ENCODE measurements around the gene DNAJB2.
"Not testable (repeated sequence)": the region's sequence is repeated elsewhere in the genome, so short reads cannot be mapped to it uniquely, and the experiment has no call there.

Gene DNAJB2

DNA sequence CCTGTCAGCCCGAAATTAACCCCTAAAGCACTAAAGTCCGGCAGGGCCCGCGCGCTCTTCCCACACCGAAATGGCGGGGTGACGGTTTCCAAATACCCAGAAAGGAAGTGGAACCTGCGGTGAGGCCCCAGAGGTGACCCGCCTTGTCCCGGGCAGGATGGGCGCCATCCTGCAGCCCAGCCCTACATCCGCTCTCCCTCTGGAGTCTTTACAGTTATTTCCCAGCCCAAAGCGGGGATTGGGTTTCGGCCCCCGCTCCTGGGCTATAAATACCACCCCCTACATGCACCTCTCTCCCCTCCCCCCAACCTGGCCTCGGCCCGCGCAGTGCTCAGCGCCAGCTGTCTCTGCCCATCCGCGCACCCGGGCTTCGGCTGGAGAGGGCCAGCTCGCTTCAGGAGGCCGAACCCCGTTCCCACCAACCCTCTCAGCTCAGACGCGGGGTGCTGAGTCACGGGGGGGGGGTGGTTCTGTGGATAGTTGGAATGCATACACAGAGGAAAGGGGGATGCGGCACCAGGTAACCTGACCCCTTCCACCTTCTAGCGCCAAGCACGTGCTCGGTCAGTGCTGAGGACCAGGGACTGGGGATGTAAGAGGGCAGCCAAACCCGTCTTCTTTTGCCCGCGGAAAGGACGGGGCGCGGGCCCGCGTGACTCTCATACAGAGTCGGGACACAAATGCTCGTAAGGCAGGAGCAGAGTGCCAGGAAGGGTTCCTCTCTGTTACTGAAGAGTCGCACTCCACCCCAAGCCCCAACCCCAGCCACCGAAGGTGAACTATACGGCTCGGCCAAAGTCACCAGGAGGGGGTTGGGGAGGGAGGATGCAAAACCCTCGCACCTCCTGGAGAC is 26.0 kb upstream of the DNAJB2 start, which contains the start of gene TUBA4B:
TUBA4B (plus strand) TSS at position 344 of the 853 bp plus-strand sequence; CDS start at position 509, 165 bp downstream.
- Histone ChIP-seq H3K27ac (no peak within 1 kb of the TSS), H3K9ac (ENCODE audit: insufficient read length) (peak within 1 kb of the TSS; percentile 60), H3K36me3 (ENCODE audit: insufficient read depth, low read length) (no peaks in the 10 kb centered on the region; the same call in 1 of the 2 replicates), H3K4me3 (peak within 1 kb of the TSS; percentile 94), H3K9me3 (ENCODE audit: low read depth, low read length) (no peaks in the 10 kb centered on the region)
- TF ChIP-seq FOXP2 (optimal IDR thresholded peaks at IDR 0.05; ENCODE audit: control extremely low read depth, extremely low read length, insufficient read depth) = no peak
- no peak for TF ChIP-seq EZH2 (IDR thresholded peaks at IDR 0.05)
- TF ChIP-seq POLR2AphosphoS5 (IDR thresholded peaks at IDR 0.05; ENCODE audit: borderline replicate concordance, low read depth, low read length) = no peak
- no peak for DNase-seq (ENCODE audit: low read depth, low spot score)

DNA sequence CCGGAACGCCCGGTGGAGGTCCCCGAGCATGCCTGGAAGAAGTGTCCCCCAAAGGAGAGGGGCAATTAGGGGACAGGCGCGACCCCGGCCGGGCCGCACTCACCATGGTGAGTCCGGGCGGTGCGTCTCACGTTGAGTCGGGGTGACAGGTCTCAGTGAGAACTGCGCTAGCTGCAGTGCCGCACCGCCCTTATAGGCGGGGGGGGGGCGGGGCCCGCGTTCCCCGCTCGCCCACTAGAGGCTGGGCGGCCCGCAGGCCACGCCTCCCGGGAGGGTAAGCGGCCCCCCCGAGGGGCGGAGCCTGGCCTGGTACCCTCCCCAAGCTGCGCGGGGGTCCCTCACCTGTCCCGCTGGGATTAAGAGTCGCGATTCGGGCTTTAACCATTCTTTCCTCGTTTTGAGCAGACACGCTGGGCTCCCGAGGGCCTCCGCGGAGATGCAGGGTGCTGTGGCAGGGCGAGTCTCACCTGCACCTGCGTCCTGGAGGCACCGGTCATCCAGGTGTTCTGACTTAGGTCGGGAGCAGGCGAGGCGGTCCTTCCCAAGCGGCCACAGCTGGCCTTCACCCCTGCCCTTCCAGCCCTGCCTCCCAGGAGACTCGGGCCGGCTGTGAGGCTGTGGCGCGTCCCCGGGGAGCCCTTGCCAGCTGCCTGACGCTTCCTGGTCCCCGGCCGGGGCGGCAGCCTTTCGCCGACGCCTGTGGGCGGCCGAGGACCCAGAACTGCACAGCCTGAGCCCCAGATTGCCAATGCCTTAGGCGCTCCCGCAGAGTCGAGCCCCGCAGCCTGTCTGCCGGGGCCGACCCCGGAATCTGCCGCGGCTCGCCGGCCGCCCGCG is 25.2 kb upstream of the DNAJB2 start, which contains the start of gene TUBA4A:
TUBA4A (minus strand) TSS at position 166 of the 837 bp plus-strand sequence; CDS start at position 106, 60 bp downstream.
- TF ChIP-seq POLR2AphosphoS5 (IDR thresholded peaks at IDR 0.05; ENCODE audit: borderline replicate concordance, low read depth, low read length) = peak; percentile 79
- peak; percentile 65 for TF ChIP-seq EZH2 (IDR thresholded peaks at IDR 0.05)
- no peak for TF ChIP-seq FOXP2 (optimal IDR thresholded peaks at IDR 0.05; ENCODE audit: control extremely low read depth, extremely low read length, insufficient read depth)
- H3K27ac ChIP-seq = no peak within 1 kb of the TSS
- peak within 1 kb of the TSS; percentile 94 for H3K4me3 ChIP-seq
- H3K36me3 ChIP-seq (ENCODE audit: insufficient read depth, low read length) = no peaks in the 10 kb centered on the region; the same call in 1 of the 2 replicates
- DNase-seq (ENCODE audit: low read depth, low spot score) = no peak
- H3K9me3 ChIP-seq (ENCODE audit: low read depth, low read length) = no peaks in the 10 kb centered on the region
- H3K9ac ChIP-seq (ENCODE audit: insufficient read length) = peak within 1 kb of the TSS; percentile 60

DNA sequence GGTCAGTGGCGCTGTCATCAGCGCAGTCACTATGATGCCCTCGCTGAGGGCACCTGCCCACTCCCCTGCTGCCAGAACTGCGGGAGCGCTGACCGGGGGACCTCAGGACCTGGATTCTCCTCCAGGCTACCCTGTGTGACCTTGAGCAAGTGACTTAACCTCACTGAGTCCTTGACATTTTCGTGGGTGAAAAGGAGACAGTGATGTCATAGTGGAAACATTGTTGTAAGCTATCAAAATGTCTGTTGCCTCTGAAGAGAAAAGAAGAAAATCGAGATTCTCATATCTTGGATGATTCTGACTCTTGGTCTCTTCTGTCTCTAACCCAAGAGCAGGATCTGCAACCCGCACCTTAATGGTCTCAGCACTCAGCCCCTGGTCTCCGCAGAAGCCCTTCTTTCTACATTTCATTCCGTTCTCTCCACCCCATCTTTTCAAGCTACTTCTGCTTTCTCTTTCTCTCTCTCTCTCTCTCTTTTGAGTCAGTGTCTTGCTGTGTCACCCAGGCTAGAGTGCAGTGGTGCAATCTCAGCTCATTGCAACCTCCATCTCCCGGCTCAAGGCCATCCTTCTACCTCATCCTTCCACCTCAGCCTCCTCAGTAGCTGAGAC is 24.5 kb upstream of the DNAJB2 start:
- peak overlapping the region; percentile 94 for H3K4me3 ChIP-seq
- H3K36me3 ChIP-seq (ENCODE audit: insufficient read depth, low read length) = no peaks in the 10 kb centered on the region; the same call in 1 of the 2 replicates
- H3K27ac ChIP-seq = no peak overlapping the region
- TF ChIP-seq FOXP2 (optimal IDR thresholded peaks at IDR 0.05; ENCODE audit: control extremely low read depth, extremely low read length, insufficient read depth) = no peak
- no peak for TF ChIP-seq POLR2AphosphoS5 (IDR thresholded peaks at IDR 0.05; ENCODE audit: borderline replicate concordance, low read depth, low read length)
- TF ChIP-seq EZH2 (IDR thresholded peaks at IDR 0.05) = no peak
- no peak overlapping the region for H3K9ac ChIP-seq (ENCODE audit: insufficient read length)
- H3K9me3 ChIP-seq (ENCODE audit: low read depth, low read length) = no peaks in the 10 kb centered on the region
- DNase-seq (ENCODE audit: low read depth, low spot score) = no peak

DNA sequence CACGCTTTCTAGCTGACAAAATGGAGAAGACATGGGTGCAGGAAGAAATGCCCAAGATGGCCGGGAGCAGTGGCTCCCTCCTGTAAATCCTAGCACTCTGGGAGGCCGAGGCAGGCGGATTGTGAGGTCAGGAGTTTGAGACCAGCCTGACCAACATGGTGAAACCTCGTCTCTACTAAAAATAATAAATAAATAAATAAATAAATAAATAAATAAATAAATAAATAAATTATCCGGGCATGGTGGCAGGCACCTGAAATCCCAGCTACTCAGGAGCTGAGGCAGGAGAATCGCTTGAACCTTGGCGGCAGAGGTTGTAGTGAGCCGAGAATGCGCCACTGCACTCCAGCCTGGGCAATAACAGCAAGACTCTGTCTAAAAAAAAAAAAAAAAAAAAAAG is 20.2 kb upstream of the DNAJB2 start:
- H3K27ac ChIP-seq; DNase-seq (ENCODE audit: low read depth, low spot score); H3K9ac ChIP-seq (ENCODE audit: insufficient read length); H3K4me3 ChIP-seq; H3K9me3 ChIP-seq (ENCODE audit: low read depth, low read length); H3K36me3 ChIP-seq (ENCODE audit: insufficient read depth, low read length): not testable (repeated sequence)

DNA sequence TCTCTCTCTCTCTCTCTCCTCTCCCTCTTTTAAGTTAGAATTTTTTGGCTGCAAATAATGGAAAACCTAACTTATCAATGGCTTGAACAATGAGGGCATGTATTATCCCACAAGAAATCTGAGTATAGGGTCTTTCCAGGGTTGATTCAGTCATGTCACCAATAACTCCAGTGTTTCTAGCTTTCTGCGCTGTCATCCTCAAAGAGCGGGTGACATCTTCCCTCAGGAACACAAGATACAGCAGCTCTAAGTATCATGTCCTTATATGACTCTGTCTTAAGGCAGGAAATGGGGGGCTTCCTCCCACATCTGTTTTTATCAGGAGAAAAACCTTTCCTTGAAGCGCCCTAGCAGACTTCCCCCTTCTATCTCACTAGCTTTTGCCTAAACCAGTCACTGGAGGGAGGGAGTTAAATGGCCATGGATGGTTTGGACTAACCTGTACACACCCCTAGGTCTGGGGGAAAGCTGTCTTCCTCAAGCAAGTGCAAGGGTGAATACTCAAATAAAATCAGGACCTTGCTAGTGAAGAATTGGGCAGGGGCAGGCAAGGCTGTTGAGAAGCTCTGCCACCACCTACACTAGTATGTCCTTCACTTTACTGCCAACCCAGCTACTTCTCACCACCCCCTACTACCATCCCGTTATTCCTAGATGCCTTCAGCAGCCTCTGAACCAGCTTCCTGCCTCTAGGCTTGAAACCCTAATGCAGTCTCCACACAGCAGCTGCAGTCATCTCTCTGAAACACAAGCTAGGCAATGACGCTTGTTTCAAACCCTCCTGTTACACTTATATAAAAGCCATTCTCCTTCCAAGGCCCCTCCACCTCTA is 17.9 kb upstream of the DNAJB2 start:
- H3K9me3 ChIP-seq (ENCODE audit: low read depth, low read length) = no peaks in the 10 kb centered on the region
- H3K27ac ChIP-seq = no peak overlapping the region
- TF ChIP-seq POLR2AphosphoS5 (IDR thresholded peaks at IDR 0.05; ENCODE audit: borderline replicate concordance, low read depth, low read length) = no peak
- no peak for TF ChIP-seq FOXP2 (optimal IDR thresholded peaks at IDR 0.05; ENCODE audit: control extremely low read depth, extremely low read length, insufficient read depth)
- no peak for TF ChIP-seq EZH2 (IDR thresholded peaks at IDR 0.05)
- H3K36me3 ChIP-seq (ENCODE audit: insufficient read depth, low read length) = no peaks in the 10 kb centered on the region
- H3K4me3 ChIP-seq = no peak overlapping the region
- H3K9ac ChIP-seq (ENCODE audit: insufficient read length) = no peak overlapping the region
- DNase-seq (ENCODE audit: low read depth, low spot score) = no peak

DNA sequence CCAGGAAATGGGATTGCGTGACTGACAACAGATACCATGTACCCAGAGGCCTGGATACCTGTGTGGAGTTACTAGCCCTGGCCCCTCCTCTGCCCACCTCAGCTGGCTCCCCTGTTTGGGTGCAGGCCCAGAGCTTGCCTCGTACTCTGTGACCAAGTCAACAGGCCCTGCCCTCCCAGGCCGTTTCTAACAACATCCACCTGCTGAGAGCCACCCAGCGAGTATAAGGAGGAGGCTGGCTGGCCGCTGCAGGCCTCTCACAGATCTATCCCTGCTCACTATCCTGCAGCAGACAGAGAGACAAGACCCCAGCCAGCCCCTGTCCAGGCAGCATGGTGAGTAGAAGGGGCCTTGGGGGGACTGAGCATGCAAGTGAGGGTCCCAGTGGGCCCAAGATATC is 12.9 kb upstream of the DNAJB2 start:
- Histone ChIP-seq H3K27ac (no peak overlapping the region), H3K4me3 (no peak overlapping the region), H3K36me3 (ENCODE audit: insufficient read depth, low read length) (no peaks in the 10 kb centered on the region), H3K9me3 (ENCODE audit: low read depth, low read length) (no peaks in the 10 kb centered on the region), H3K9ac (ENCODE audit: insufficient read length) (no peak overlapping the region)
- no peak for TF ChIP-seq EZH2 (IDR thresholded peaks at IDR 0.05)
- TF ChIP-seq FOXP2 (optimal IDR thresholded peaks at IDR 0.05; ENCODE audit: control extremely low read depth, extremely low read length, insufficient read depth) = no peak
- DNase-seq (ENCODE audit: low read depth, low spot score) = no peak

DNA sequence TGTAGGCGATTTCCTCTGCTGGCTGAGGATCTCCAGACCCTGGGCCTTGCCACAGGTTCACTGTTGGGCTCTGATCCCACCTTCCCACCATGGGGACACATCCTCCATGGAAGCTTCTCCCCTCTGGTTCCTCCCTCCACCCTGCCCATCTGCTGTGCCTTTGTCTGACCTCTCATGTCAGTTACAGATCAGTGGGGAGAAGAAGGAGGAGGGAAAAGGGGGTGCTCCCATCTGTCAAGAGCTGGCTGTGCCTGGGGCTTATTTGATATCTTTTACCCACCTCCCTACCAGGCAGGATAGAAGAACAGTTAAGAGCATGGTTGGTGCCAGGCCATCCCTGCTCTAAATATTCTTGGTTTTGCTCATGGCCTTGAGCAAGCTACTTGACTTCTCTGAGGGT is 12.3 kb upstream of the DNAJB2 start:
- Histone ChIP-seq H3K36me3 (ENCODE audit: insufficient read depth, low read length) (no peaks in the 10 kb centered on the region), H3K27ac (no peak overlapping the region), H3K9me3 (ENCODE audit: low read depth, low read length) (no peaks in the 10 kb centered on the region), H3K4me3 (no peak overlapping the region), H3K9ac (ENCODE audit: insufficient read length) (no peak overlapping the region)
- TF ChIP-seq POLR2AphosphoS5 (IDR thresholded peaks at IDR 0.05; ENCODE audit: borderline replicate concordance, low read depth, low read length) = no peak
- no peak for TF ChIP-seq EZH2 (IDR thresholded peaks at IDR 0.05)
- TF ChIP-seq FOXP2 (optimal IDR thresholded peaks at IDR 0.05; ENCODE audit: control extremely low read depth, extremely low read length, insufficient read depth) = no peak
- DNase-seq (ENCODE audit: low read depth, low spot score) = no peak
